ENCODE measurements around the gene RUSC1. TPM values are rescaled to one million over a fixed set of nuclear protein-coding genes. Genes with fewer than 3 reads are reported as not detected.
A peak's percentile ranks its signal among the peaks of the same experiment; 100 is the strongest.

RUSC1 gene
- polyA plus RNA-seq, 4 donors: 35.5 to 44.1 (median 36.6) TPM

DNA sequence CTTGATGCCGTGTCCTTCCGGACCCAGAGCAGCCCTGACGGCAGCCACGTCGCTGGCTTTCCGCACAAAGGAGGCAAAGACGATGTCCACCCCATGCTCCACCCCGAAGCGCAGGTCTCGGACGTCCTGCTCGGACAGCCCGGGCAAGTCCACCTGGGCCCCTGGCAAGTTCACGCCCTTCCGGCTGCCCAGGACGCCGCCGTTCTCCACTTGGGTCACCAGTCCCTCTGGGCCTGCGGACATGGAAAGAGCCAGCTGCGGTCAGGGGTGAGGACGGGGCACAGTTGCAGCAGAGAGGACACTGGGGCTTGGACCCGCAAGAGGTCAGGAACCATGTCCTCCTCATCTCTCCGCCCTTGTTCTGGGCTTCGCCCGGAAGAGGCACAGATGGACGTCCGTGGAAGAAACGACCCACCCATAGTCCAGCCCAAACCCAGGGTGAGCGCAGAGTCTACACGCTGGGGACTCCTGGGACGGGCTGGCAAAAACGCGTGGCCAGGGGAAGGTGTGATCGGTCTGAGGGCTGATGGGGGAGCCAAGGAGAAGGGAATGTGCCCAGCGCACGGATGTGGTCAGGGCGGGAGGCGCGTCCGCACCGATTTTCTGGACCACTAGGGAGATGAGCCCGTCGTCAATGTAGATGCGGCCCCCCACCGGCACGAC is 26.0 kb upstream of the RUSC1 start:
- no peak for DNase-seq (ENCODE audit: low read depth in 4 of 4, low spot score in 3 of 4)

DNA sequence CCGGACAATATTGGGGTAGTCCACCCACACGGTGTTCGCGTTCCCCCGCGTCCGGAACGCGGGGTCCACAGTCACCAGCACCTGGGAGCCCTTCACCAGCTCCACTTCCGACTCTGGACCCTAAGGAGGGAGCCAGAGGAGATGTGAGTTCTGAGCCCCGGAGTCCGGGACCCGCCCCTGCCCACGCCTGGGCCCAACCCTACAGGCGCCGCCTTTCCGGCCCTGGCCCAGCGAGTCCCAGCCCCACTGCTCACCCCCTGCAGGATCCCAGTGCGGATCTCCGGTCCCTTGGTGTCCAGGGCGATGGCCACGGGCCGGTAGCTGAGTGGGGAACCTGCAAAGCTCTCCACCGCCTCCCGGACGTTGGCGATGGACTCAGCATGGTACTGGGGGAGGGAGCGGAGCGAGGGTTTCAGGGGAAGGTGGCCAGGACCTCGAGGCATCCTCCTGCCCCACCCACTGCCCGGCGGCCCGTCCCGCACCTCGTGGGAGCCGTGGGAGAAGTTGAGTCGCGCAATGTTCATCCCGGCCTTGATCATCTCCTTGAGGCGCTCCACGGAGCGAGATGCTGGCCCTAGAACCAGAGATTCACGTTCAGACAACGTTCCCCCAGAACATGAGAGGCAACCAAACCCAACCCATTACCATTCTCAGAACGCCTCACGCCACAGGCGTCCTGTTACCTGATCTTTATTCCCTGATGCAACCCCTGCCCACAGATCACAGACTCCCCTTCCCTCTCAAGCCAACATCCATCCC is 25.3 kb upstream of the RUSC1 start:
- DNase-seq (ENCODE audit: low read depth in 4 of 4, low spot score in 3 of 4): no peak

DNA sequence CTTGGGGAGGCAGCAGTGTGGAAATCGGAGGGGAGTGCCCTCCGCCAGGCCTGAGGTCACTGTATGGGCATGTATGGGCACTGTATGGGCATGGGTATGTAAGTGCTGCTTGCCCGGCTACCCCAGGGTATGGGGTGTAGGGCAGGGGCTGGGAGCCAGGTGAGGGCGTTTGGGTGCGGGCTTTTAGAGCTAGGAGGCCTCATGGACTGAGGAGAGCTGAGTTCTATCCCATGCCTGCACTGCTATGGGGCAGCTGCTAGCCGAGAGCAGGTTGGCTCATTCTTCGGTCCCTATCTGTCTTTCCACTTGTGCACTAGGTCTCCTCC is 24.8 kb upstream of the RUSC1 start:
- no peak for DNase-seq (ENCODE audit: low read depth in 4 of 4, low spot score in 3 of 4)

- DNase-seq (ENCODE audit: low read depth in 4 of 4, low spot score in 3 of 4): no peak
Observed at GRCh38 chr1:155296661-155297060, 24.0 kb upstream of the RUSC1 start.

- no peak for DNase-seq (ENCODE audit: low read depth in 4 of 4, low spot score in 3 of 4)
Observed at GRCh38 chr1:155297384-155297783, 23.3 kb upstream of the RUSC1 start.

DNA sequence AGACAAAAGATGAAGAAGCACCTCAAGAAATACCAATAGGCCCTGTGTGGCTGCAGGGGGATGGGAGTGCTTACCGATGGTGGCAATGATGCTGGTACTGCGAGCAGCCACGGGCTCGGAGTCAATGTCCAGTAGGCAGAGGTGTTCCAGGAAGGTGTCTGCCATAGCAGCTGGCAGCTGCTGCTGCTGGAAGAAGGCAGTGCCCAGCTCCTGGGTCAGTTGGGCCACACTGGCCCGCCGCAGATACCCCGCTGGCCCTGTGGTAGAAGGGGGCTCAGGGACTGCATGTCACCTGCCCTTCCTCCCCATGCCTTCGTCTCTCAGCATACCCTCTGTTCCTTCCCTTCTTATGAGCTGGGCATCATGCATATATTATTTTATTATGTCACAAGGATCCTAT is 20.7 kb upstream of the RUSC1 start:
- DNase-seq (ENCODE audit: low read depth in 4 of 4, low spot score in 3 of 4): no peak

DNA sequence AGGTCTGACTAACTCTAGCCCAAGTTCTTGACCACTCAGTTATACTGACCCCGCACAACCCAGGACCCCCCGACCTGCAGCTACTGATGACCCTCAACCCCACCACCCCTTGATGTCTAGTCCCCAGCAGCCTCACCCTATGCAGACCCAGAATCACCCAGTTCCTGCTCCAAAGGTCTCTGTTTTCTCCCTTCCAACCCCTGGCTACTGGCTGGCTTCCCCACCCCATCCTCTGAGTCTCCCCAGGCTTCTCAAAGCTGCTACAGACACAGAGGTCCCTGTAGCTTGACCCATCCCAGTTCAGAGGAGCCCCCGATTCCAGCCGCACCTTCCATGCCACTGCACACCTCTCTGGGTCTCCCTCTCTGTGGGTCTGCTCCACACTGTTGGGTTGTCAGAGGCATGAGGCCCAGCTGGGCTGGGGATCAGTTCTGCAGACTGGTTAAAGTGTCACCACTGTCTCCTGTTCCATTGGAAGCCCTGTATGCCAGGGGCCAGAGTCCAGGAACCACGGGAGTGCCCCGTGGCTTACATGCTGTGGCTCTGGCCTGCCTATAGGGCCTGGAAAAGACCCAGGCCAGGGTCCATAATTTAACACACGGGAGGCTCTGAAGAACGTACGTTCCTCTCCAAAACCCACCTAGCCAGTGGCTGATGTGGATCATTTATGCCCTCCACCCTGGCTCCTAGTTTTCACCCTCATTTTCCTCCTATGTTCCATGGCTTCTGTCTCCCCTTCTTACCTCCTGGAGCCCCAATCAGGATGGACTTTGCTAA is 20.0 kb upstream of the RUSC1 start:
- no peak for DNase-seq (ENCODE audit: low read depth in 4 of 4, low spot score in 3 of 4)

DNA sequence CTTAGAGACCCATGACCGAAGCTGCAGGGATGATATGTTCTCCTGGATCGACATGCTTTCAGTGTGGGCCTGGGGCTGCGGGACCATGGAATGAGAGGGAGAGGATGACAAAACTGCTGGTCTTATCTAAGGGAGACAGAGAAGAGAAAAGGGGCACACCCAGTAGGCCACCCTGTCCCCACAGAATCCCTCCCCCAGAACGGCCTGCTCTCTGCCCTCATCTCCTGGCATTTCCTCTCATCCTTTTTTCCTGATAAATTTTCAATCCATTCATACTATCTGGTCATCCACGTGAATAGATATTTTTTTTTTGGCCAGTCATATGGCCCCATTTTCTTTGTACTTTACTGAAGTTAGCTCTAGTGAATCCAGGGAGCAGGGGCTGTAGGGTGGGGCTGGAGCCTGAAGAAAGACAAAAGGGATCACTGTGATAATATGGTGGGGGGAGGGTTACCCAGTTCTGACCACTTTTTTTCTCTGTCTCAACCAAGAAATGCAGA is 19.3 kb upstream of the RUSC1 start, which contains the start of gene PKLR:
TSS of gene PKLR (minus strand) at position 97 of the 500 bp plus-strand sequence. CDS start at position 54, 43 bp downstream.
- no peak for DNase-seq (ENCODE audit: low read depth in 4 of 4, low spot score in 3 of 4)

DNA sequence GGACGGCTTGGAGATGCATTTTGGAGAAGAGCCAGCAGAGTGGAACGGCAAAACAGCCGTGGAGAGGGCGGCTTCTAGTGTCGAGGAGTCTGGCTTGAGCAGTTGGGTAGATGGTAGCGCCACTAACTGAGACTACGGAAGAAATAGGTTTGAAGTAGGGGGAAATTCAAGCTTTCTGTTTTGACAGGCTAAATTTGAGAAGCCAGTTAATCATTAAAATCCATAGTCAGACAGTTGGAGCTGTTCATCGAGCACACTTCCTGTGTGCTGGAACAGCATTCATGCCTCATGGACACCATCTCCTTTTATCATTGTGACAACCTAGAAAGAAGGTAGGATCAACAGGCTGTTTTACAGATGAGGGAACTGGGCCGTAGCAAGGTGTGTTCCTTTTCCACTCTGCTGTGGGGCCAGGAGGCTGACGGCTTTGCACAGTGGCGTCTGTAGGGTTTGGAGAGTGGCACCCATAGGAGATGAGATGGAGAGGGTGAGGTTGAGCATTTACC is 16.1 kb upstream of the RUSC1 start:
- DNase-seq (ENCODE audit: low read depth in 4 of 4, low spot score in 3 of 4): no peak

DNA sequence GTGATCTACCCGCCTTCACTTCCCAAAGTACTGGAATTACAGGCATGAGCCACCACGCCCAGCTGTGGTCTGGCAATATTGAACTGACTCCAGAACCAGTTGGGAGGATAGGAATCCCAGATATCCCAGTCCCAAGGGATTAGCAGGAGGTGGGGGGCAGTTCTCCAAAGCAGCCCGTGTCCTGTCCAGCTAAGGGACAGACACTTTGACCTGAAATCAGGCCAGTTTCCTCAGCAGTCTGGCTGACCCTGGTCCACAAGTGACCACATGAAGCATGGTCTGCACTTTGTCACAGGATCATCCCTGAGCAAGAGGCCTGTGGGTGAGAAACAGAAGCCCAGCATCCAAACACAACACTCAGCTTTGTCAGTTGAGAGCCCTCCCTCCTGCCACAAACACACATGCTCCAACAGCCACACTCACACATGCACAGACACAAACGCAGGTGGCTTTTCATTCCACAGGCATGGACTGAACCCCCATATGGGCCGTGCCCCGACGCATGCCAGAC is 14.8 kb upstream of the RUSC1 start:
- no peak for DNase-seq (ENCODE audit: low read depth in 4 of 4, low spot score in 3 of 4)

GRCh38 chr1:155307247-155307740 is 13.4 kb upstream of the RUSC1 start:
- no peak for DNase-seq (ENCODE audit: low read depth in 4 of 4, low spot score in 3 of 4)

- peak; percentile 92 to 98 (median 97) for DNase-seq (ENCODE audit: low read depth in 4 of 4, low spot score in 3 of 4)
Observed at GRCh38 chr1:155308493-155309422, 11.9 kb upstream of the RUSC1 start, which contains the start of gene FDPS. FDPS (plus strand) TSS chr1:155308866; CDS start chr1:155309790, 924 bp downstream.

GRCh38 chr1:155309423-155310021 is 11.2 kb upstream of the RUSC1 start:
- DNase-seq (ENCODE audit: low read depth in 4 of 4, low spot score in 3 of 4): no peak

DNA sequence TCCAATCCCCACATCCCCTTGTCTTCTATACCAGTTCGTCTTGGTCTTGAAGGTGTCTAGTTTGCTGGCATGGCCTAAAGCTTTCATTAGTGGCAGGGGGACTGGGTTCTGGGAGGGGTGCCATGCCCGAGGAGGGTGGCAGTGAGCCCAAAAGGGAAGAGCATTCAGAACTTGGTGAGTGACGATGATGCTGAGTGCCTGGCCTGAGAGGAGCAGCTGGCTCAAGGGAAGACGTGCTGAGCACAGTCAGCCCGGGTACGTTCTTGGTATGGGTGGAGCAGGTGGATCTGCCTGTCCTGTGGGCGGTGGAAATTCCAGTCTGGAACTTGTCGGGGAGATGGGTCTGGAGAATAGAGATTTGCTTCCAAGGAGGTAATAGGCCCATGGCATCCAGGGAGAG is 7.4 kb upstream of the RUSC1 start:
- no peak for DNase-seq (ENCODE audit: low read depth in 4 of 4, low spot score in 3 of 4)

DNA sequence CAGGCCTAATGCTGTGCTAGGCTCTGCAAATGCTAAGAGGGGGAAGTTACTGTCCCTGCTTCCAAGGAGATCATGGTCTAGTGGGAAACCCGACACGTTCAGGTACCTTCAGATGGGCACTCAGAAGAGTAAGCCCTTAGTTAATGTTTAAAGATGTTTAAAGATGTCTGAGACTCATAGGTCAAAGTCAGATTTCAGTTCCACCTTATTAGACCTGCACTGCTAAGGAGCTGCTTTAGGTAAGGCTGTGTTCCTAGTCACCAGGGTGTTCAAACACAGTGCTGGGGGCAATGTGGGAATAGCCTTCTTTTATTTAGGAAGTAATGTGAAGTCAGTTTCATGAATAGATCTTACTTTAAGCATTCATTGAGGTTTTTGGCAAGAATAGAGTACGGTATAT is 3.8 kb upstream of the RUSC1 start:
- DNase-seq (ENCODE audit: low read depth in 4 of 4, low spot score in 3 of 4): no peak

DNA sequence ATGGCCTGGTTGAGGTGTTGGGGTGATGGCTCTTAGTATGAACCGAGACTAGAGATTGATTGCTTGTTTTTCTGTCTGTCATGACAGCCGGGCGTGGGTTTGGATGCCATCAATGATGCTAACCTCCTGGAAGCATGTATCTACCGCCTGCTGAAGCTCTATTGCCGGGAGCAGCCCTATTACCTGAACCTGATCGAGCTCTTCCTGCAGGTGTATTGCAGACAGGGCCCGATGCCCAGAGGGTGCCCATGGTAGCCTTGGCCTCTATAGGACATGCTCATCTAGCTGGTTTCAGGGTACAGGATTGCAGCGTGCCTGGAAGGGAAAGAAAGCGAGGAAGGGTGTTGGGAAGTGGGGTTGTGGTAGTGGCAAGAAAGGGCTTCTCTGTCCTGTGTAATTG is 2.6 kb upstream of the RUSC1 start:
- no peak for DNase-seq (ENCODE audit: low read depth in 4 of 4, low spot score in 3 of 4)

DNA sequence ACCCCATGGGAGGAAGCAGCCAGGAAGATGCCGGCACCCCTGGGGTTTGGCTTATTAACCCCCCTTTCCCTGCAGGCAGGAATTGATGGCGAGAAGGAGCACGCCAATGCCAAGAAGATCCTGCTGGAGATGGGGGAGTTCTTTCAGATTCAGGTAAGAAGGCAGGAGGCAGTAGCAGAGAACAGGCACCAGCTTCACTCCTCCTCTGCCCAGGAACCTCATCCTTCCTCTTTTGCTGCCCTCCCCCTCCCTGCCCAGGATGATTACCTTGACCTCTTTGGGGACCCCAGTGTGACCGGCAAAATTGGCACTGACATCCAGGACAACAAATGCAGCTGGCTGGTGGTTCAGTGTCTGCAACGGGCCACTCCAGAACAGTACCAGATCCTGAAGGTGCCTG is 1.2 kb upstream of the RUSC1 start:
- DNase-seq (ENCODE audit: low read depth in 4 of 4, low spot score in 3 of 4): no peak

DNA sequence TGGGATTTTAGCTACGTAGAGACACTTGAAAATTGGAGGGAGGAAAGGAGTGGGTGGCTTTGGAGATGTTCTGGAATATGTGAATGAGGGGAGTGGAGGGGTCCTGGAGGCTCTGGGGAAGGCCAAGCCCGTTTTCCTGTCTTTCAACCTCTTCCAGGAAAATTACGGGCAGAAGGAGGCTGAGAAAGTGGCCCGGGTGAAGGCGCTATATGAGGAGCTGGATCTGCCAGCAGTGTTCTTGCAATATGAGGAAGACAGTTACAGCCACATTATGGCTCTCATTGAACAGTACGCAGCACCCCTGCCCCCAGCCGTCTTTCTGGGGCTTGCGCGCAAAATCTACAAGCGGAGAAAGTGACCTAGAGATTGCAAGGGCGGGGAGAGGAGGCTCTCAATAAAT is 442 bp upstream of the RUSC1 start:
- DNase-seq (ENCODE audit: low read depth in 4 of 4, low spot score in 3 of 4): no peak
